ENCODE data around the gene SYS1. TPM values are rescaled to one million over a fixed set of nuclear protein-coding genes. Genes with fewer than 3 reads are reported as not detected.
"Not testable (repeated sequence)": the region's sequence is repeated elsewhere in the genome, so short reads cannot be mapped to it uniquely, and the experiment has no call there.

Gene SYS1
- total and polyA plus RNA-seq, 5 experiments from 2014 or later = 34.2 to 62.5 (median 46.1) TPM

GRCh38 chr20:45350795-45351194, 12.2 kb upstream of the SYS1 start:
- Mint-ChIP-seq H3K4me1 (peaks cover 0 to 19% (median 5%) of the 10 kb centered on the region in 4 donors), H3K27me3 (peaks cover 5 to 18% (median 11%) of the 10 kb centered on the region in 5 donors)
- H3K36me3 Mint-ChIP-seq, ATAC-seq, H3K27ac Mint-ChIP-seq, DNase-seq, POLR2A ChIA-PET, H3K4me3 Mint-ChIP-seq, H3K9me3 Mint-ChIP-seq: not testable (repeated sequence)

- no peak for ATAC-seq
- Mint-ChIP-seq H3K9me3 (no peaks in the 10 kb centered on the region), H3K27me3 (peaks cover 0 to 1% (median 0%) of the 10 kb centered on the region in 5 donors), H3K4me3 (no peak overlapping the region), H3K36me3 (peaks cover 0 to 2% (median 0%) of the 10 kb centered on the region in 3 donors), H3K27ac (no peak overlapping the region), H3K4me1 (peaks cover 0 to 16% (median 4%) of the 10 kb centered on the region in 4 donors)
- POLR2A ChIA-PET = no interaction called here
- DNase-seq = no peak
Measured at GRCh38 chr20:45352729-45353128, 10.2 kb upstream of the SYS1 start.

GRCh38 chr20:45353746-45354145, 9.2 kb upstream of the SYS1 start:
- no peaks in the 10 kb centered on the region for H3K27me3 Mint-ChIP-seq
- ATAC-seq (no peak), DNase-seq (no peak)
- H3K36me3 Mint-ChIP-seq = no peaks in the 10 kb centered on the region
- POLR2A ChIA-PET = no interaction called here
- no peaks in the 10 kb centered on the region for H3K9me3 Mint-ChIP-seq
- H3K27ac Mint-ChIP-seq = no peak overlapping the region
- H3K4me3 Mint-ChIP-seq = no peak overlapping the region
- H3K4me1 Mint-ChIP-seq = peaks cover 0 to 12% (median 2%) of the 10 kb centered on the region in 4 donors

GRCh38 chr20:45354423-45355208, 8.3 kb upstream of the SYS1 start:
- H3K4me3 Mint-ChIP-seq = no peak overlapping the region
- ATAC-seq = no peak
- no peaks in the 10 kb centered on the region for H3K36me3 Mint-ChIP-seq
- no peaks in the 10 kb centered on the region for H3K9me3 Mint-ChIP-seq
- POLR2A ChIA-PET = no interaction called here
- H3K27me3 Mint-ChIP-seq = no peaks in the 10 kb centered on the region
- H3K27ac Mint-ChIP-seq = peak overlapping the region in 3 of 10 donors; percentile 4 to 27 (median 14)
- peaks cover 0 to 12% (median 2%) of the 10 kb centered on the region in 4 donors for H3K4me1 Mint-ChIP-seq
- no peak for DNase-seq

GRCh38 chr20:45355209-45356084, 7.5 kb upstream of the SYS1 start:
- Mint-ChIP-seq H3K27ac (peak overlapping the region in 2 of 10 donors; percentile 4 to 58), H3K36me3 (no peaks in the 10 kb centered on the region), H3K4me3 (no peak overlapping the region), H3K27me3 (no peaks in the 10 kb centered on the region), H3K4me1 (peaks cover 0 to 12% (median 2%) of the 10 kb centered on the region in 4 donors), H3K9me3 (no peaks in the 10 kb centered on the region)
- ATAC-seq = no peak
- POLR2A ChIA-PET = no interaction called here
- no peak for DNase-seq

- H3K4me3 Mint-ChIP-seq = no peak overlapping the region
- ATAC-seq = no peak
- no peak for DNase-seq
- H3K9me3 Mint-ChIP-seq = no peaks in the 10 kb centered on the region
- POLR2A ChIA-PET = no interaction called here
- no peaks in the 10 kb centered on the region for H3K27me3 Mint-ChIP-seq
- H3K36me3 Mint-ChIP-seq = no peaks in the 10 kb centered on the region
- peaks cover 8 to 25% (median 10%) of the 10 kb centered on the region in 4 donors for H3K4me1 Mint-ChIP-seq
- H3K27ac Mint-ChIP-seq = peak overlapping the region in 1 of 10 donors; percentile 58
Measured at GRCh38 chr20:45358282-45359068, 4.5 kb upstream of the SYS1 start.

- Mint-ChIP-seq H3K4me3 (no peak overlapping the region), H3K9me3 (no peaks in the 10 kb centered on the region), H3K36me3 (no peaks in the 10 kb centered on the region), H3K27me3 (no peaks in the 10 kb centered on the region), H3K4me1 (peaks cover 11 to 31% (median 14%) of the 10 kb centered on the region in 4 donors), H3K27ac (peak overlapping the region in 1 of 10 donors; percentile 58)
- DNase-seq (no peak), ATAC-seq (no peak)
- POLR2A ChIA-PET = no interaction called here
Measured at GRCh38 chr20:45359069-45359405, 3.9 kb upstream of the SYS1 start.

- Mint-ChIP-seq H3K4me3 (no peak overlapping the region), H3K27ac (no peak overlapping the region), H3K9me3 (no peaks in the 10 kb centered on the region), H3K27me3 (no peaks in the 10 kb centered on the region), H3K36me3 (no peaks in the 10 kb centered on the region), H3K4me1 (peaks cover 11 to 33% (median 19%) of the 10 kb centered on the region in 4 donors)
- ATAC-seq = no peak
- DNase-seq = no peak
- POLR2A ChIA-PET = no interaction called here
Measured at GRCh38 chr20:45359406-45360148, 3.4 kb upstream of the SYS1 start.

GRCh38 chr20:45361793-45362192, 1.2 kb upstream of the SYS1 start:
- Mint-ChIP-seq H3K4me3 (no peak overlapping the region), H3K9me3 (no peaks in the 10 kb centered on the region), H3K27ac (peak overlapping the region in 1 of 10 donors; percentile 57), H3K4me1 (peaks cover 19 to 49% (median 36%) of the 10 kb centered on the region in 4 donors), H3K36me3 (peaks cover 0 to 18% (median 0%) of the 10 kb centered on the region in 3 donors), H3K27me3 (no peaks in the 10 kb centered on the region)
- DNase-seq = no peak
- POLR2A ChIA-PET = interaction anchor here (2.8 to 2.9 kb wide), 3 partner anchors 54 to 409 kb away, joined by 11 to 67 read pairs (median 39); partner anchors contain the start of gene PIGT
- ATAC-seq = no peak

GRCh38 chr20:45363611-45364492, 896 bp downstream of the SYS1 start:
- Mint-ChIP-seq H3K9me3 (no peaks in the 10 kb centered on the region), H3K4me3 (peak overlapping the region; percentile 90 to 100 (median 98)), H3K36me3 (peaks cover 0 to 38% (median 3%) of the 10 kb centered on the region in 3 donors), H3K27me3 (no peaks in the 10 kb centered on the region), H3K27ac (peak overlapping the region; percentile 99 to 100 (median 100)), H3K4me1 (peaks cover 29 to 63% (median 55%) of the 10 kb centered on the region in 4 donors)
- ATAC-seq = no peak
- peak in 1 of 10 donors; percentile 5 for DNase-seq
- POLR2A ChIA-PET = interaction anchor here (0.5 to 2.9 kb wide), 16 partner anchors 10 to 1906 kb away, joined by 3 to 95 read pairs (median 4); partner anchors contain the start of genes CTSA, DBNDD2, NEURL2 and PIGT

GRCh38 chr20:45365444-45365970, 2.6 kb downstream of the SYS1 start:
- H3K9me3 Mint-ChIP-seq = no peaks in the 10 kb centered on the region
- peak overlapping the region in 7 of 10 donors; percentile 12 to 65 (median 59) for H3K4me3 Mint-ChIP-seq
- ATAC-seq (no peak), DNase-seq (no peak)
- POLR2A ChIA-PET = interaction anchor here (1.1 to 1.3 kb wide), 2 partner anchors 51 to 425 kb away, joined by 3 to 6 read pairs; partner anchors contain the start of gene PIGT
- no peaks in the 10 kb centered on the region for H3K27me3 Mint-ChIP-seq
- peak overlapping the region in 6 of 10 donors; percentile 29 to 73 (median 50) for H3K27ac Mint-ChIP-seq
- peaks cover 30 to 69% (median 60%) of the 10 kb centered on the region in 4 donors for H3K4me1 Mint-ChIP-seq
- H3K36me3 Mint-ChIP-seq = peaks cover 0 to 44% (median 3%) of the 10 kb centered on the region in 3 donors
